ENCODE results near the gene NR2F6.
A peak's percentile ranks its signal among the peaks of the same experiment; 100 is the strongest.

Gene NR2F6

DNA sequence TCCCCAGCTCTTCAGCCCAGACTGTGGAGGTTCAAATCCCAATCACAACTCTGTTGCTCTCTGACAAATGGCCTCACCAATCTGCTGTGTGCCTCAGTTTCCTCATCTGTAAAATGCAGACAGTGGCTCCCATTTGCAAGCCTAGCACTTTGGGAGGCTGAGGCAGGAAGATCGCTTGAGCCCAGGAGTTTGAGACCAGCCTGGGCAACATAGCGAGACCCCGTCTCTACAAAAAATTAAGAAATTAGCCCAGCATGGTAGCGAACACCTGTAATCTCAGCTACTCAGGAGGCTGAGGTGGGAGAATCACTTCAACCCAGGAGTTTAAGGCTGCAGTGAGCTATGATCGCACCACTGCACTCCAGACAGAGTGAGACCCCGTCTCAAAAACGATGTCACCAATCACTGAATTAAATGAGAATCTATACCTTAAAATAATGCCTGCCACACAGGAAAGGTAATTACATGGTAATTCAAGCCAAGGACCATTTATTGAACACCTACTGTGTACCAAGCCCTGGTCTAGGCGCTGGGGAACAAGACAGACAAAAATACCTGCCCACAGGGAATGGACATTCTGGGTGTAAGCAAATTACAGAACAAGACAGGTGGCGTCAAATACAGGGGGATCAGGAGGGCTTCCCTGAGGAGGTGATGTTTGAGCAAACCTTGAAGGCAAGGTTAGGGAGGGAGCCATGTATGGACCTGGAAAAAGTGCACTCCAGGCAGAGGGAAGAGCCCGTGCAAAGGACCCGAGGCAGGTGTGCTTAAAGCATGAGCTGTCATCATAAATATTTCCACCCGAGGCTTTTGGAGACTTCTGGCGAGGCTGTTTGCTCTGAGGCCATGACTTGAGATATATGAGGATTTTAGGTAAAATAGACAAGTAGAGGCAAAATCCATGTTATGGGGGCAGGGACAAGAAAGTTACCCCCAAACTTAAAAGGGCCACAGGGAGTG, 7.7 kb downstream of the NR2F6 start:
- DNase-seq (ENCODE audit: low read depth in 2 of 2), result no peak

DNA sequence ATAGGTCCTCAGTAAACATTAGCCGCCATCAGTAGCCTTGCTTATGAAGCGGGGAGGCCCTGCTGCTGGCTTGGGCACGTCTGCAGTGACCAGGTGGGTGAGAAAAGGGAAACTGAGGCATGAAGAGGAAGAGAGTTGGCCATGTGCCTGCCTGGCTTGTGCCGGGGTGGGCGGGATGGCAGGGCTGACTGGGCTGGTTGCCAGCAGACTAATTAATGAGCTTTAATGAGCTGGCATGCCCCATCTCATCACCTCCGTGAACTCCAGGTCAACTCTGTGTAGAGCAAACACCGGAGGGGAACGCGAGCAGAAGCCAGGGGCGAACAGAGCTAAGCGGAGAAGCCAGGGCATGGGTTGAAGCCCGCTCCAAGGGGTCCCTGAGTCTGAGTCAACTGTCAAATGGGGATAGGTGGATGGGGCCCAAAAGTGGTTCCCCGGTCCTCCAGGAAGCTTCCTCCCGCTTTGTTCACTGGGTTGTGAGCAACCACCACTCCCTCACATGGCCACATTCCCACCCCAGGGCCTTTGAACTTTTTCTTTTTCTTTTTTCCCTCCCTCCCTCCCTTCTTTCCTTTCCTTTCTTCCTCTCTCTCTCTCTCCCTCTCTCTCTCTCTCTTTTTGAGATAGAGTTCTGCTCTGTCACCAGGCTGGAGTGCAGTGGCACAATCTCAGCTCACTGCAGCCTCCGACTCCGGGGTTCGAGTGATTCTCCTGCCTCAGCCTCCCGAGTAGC, 8.7 kb downstream of the NR2F6 start:
- no peak for DNase-seq (ENCODE audit: low read depth in 2 of 2)

DNA sequence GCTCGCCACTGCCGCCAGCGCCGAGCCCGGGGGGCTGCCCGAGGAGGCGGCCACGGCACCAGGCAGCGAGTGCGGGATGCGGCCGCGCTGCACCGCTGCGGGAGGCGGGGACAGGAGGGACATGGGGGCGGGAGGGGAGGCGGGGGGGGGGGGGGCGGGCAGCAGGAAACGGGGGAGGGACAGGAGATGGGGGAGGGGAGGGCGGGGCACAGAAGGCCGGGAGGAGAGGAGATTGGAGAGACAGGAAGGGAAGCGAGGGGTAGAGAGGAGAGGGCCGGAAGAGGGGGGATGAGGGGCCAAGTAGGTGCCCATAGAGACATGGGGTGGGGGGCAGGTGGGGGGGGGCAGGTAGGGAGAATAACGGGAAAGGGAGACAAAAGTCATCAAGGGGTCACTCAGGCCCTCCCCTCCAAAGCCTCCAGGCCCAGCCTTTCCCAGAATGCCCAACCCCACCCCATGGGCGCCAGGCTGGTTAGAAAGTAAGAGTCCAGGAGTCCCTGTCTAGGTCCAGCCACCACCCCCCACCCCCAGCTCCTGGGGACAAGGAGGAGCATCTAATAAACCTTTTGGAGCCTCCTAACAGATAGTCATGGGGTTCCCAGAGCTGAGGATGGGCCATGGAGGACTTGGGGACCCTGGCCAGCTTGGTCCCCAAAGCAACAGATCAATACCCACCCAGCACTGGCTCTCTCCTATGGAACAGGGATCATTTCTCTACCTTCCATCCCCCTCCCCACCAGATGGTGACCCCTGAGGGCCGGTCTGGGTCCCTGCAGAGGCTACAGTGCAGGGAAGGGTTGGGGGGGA, 9.5 kb downstream of the NR2F6 start:
- no peak for DNase-seq (ENCODE audit: low read depth in 2 of 2)

GRCh38 chr19:17235300-17235970, 10.3 kb downstream of the NR2F6 start:
- no peak for DNase-seq (ENCODE audit: low read depth in 2 of 2)

- no peak for DNase-seq (ENCODE audit: low read depth in 2 of 2)
Observed at GRCh38 chr19:17234911-17235299, 10.8 kb downstream of the NR2F6 start.

DNA sequence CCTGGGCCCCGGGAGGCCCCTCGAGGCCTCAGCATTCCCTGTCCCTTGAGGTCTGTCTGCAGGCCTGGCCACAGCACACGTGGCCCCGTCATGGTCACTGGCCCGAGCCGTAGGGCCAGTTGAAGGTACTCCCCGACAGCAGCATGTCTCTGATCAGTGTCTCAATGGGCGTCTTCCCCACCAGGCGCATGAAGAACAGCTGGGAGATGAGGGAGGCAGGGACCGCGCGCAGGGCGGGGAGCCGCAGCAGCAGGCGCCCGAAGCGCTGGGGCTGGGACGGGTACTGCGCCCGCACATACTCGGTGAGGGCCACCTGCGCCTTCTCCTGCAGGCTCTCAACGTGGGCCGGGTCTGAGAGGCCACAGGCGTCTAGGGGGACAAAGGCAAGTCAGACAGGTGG, 13.5 kb downstream of the NR2F6 start:
- DNase-seq (ENCODE audit: low read depth in 2 of 2), result no peak

GRCh38 chr19:17229890-17230289, 15.8 kb downstream of the NR2F6 start:
- no peak for DNase-seq (ENCODE audit: low read depth in 2 of 2)

DNA sequence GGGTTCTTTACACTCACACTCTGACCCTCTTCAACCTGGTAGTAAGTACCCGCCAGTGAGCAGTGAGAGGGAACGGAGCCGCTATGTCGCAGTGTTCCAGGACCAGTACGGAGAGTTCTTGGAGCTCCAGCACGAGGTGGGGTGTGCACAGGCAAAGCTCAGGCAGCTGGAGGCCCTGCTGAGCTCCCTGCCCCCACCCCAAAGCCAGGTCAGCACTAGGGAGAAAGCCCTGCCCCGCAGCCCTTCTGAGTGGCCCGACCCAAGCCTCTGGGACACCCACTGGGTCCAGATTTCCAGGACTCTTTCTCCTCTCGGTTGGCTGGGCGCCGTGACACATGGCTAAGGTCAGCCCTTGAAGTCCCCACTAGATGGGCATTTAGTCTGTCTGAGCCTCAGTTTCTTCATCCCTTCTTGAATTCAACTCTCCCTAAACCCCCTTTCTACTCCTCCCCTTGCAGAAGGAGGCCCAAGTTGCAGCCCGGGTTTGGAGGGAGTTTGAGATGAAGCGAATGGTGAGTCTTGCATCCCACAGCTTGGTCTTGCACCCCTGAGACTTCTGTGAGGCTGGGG, 17.8 kb downstream of the NR2F6 start:
- DNase-seq (ENCODE audit: low read depth in 2 of 2), result no peak

DNA sequence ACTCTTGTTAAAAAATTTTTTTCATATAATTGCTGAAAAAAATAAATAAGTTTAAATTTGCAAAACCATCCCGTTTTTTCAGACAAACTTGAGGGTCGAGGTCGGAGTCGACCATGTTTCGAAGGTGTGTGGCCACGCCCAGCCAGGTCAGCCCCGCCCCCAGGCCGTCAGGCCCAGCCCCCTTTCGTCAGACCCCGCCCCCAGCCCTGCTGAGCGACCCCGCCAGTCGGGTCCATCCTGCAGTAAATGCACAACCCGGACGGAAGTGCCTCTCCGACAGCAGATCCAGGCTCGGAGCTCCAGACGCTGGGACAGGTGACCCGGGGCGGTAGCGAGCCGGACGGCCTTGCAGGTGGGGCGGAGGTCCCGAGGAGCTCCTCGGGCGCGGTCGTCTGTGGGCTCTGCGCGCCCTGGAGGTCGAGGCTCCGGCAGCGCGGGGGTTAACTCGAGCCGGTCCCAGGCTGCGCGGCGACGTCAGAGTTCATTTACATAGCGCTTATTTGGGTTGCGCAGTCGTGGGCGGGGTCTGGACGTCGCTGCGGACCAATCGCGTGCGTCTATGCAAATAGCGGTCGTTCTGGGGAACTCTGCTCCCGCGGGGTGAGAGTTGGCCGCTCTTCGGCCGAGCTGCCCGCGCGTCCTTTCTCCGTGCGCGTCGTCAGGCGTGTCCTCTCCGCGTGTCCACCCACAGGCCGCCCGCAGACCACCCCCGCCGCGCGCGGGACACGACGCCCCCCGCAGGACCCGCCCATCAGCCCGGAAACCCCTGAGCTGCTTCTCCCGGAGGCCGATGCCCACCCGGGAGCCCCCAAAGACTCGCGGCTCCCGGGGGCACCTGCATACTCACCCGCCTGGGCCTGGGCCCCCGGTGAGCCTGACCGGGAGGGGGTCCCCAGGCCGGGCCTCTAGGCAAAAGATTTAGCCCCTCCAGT, 19.5 kb downstream of the NR2F6 start, which contains the start of gene OCEL1:
Gene OCEL1, plus strand, starts transcription at position 225 of the 932 bp plus-strand sequence. Its CDS starts 22 bp downstream, at position 247.
- DNase-seq (ENCODE audit: low read depth in 2 of 2), result peak; percentile 90 to 91

DNA sequence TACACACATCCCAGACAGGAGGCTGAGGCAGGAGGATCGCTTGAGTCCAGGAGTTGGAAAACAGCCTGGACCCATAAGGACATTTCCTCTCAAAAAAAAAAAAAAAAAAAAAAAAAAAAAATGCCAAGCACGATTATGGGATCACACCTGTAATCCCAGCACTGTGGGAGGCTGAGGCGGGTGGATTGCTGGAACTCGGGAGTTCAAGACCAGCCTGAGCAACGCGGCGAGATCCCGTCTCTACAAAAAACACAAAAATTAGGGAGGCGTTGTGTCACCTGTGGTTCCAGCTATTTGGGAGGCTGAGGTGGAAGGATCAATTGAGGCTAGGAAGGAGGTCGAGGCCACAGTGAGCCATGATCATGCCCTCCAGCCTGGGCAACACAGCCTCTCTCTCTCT, 20.7 kb downstream of the NR2F6 start:
- DNase-seq (ENCODE audit: low read depth in 2 of 2), result no peak

- DNase-seq (ENCODE audit: low read depth in 2 of 2), result peak; percentile 25 to 29
Observed at GRCh38 chr19:17220207-17220758, 25.4 kb downstream of the NR2F6 start.

DNA sequence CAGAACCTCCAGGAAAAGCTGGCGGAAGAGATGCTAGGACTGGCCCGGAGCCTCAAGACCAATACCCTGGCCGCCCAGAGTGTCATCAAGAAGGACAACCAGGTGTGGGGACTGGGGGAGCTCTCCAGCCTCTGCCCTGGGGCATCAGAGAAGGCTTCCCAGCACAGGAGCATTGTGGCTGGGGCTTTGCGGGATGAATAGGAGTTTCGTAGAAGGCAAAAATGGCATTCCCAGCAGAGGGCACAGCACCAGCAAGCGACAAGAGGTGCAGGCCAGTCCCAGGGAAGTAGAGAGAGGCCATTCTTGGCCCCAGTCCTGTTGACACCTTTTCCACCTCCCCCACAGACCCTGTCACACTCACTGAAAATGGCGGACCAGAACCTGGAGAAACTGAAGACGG, 26.4 kb downstream of the NR2F6 start:
- DNase-seq (ENCODE audit: low read depth in 2 of 2), result no peak

DNA sequence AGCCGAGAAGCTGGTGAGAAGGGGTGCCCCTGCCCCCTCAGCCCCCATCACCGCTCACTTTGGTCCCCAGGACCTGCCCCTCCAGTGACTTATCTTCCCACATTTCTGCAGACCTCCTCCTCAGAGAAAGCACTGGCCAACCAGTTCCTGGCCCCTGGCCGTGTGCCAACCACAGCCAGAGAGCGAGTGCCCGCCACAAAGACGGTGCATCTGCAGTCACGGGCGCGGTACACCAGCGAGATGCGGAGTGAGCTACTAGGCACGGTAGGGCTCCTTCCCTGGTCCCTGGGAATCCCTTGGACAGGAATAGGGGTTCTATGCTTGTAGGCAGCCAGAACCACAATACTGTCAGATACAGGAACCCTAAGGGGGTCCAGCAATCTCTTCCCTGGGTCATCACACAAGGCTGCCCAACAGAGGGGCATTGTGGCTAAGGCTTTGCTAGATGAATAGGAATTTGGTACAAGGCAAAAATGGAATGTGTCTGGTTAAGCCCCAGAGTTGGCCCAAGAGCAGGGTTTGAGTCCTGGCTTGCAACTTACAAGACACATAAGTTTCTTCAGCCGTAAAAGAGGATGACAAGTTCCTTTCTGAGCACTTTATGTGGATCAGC, 29.6 kb downstream of the NR2F6 start:
- no peak for DNase-seq (ENCODE audit: low read depth in 2 of 2)

- DNase-seq (ENCODE audit: low read depth in 2 of 2), result peak; percentile 72 to 79
Observed at GRCh38 chr19:17215127-17215971, 30.4 kb downstream of the NR2F6 start, which contains the start of gene USE1. Gene USE1, plus strand, starts transcription at chr19:17215357. Its CDS starts 49 bp downstream, at chr19:17215406.

DNA sequence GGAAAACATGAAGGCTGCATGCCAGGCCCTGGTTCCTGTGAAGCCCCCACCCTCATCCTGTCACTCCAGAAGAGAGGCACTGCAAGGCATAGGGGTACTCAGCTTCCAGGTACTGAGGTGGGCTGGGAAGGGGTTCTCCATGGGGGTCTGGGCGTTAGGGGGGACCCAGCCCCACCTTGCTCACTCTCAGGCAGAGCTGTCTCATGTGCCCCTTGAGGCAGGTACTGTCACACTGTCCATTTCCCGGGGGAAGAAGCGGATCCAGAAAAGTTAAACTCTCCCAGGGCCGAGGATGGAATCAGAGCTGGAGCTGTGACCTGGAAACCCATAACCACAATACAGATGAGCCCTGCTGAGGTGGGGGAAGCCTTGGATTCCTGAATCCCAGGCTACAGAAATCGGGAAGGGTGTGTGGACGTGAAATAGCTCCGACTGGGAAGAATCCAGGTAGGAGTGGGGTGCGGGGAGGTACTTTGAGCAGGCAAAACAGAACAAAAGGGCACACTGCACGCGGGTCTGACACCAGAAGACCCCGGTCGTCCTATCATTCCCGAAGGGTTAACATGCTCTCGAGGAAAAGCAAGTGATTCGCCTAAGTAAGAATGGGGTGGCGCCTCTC, 31.1 kb downstream of the NR2F6 start:
- DNase-seq (ENCODE audit: low read depth in 2 of 2), result no peak

- no peak for DNase-seq (ENCODE audit: low read depth in 2 of 2)
Observed at GRCh38 chr19:17213334-17213733, 32.4 kb downstream of the NR2F6 start.
